Body of pancreas (tissue), 4 donors: ENCODE measurements around the gene SLC35A1.

ENCODE experiments used
- POLR2A ChIP-seq, 3 donors: fragments of 450-650 bp; IDR thresholded peaks; one replicate each; pipeline ENCODE4 v1.6.1; 2016; ENCODE audit warnings: antibody characterized with exemption in 3 of 3, mild to moderate bottlenecking in 2 of 3
- TF ChIP-seq, protein P1 (sequence below), 7 experiments: fragments of 450-650 bp in 4 of 7; fragments of 200-600 bp in 3 of 7; sonication (generic) in 3 of 7; IDR thresholded peaks; one replicate each; pipeline ENCODE4 v1.5.1; 2016 to 2019; ENCODE audit warnings: antibody characterized with exemption in 7 of 7

DNA sequence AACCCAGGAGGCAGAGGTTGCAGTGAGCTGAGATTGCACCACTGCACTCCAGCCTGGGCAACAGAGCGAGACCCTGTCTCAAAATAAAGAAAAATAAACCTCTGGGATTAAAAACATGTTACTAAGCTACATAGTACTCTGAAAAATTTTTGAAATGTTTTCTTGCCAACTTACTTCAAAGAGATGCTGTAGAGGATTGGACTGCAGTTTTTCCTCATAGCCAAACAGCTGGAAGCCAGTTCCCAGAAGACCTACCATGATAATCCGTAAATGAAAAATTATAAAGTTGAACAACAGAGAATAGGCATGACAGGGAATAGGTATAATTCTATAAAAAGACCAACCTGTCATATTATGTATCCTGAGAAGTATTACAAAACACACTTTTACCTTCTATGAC, 69.0 kb downstream of the SLC35A1 start:
- TF ChIP-seq, protein P1, sequence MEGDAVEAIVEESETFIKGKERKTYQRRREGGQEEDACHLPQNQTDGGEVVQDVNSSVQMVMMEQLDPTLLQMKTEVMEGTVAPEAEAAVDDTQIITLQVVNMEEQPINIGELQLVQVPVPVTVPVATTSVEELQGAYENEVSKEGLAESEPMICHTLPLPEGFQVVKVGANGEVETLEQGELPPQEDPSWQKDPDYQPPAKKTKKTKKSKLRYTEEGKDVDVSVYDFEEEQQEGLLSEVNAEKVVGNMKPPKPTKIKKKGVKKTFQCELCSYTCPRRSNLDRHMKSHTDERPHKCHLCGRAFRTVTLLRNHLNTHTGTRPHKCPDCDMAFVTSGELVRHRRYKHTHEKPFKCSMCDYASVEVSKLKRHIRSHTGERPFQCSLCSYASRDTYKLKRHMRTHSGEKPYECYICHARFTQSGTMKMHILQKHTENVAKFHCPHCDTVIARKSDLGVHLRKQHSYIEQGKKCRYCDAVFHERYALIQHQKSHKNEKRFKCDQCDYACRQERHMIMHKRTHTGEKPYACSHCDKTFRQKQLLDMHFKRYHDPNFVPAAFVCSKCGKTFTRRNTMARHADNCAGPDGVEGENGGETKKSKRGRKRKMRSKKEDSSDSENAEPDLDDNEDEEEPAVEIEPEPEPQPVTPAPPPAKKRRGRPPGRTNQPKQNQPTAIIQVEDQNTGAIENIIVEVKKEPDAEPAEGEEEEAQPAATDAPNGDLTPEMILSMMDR (IDR thresholded peaks at IDR 0.05): no peak
- no peak for TF ChIP-seq POLR2A (IDR thresholded peaks at IDR 0.05)
